GM18519 (cell line): Measurements from ENCODE around the gene AP1AR.
"Not testable (repeated sequence)": the region's sequence is repeated elsewhere in the genome, so short reads cannot be mapped to it uniquely, and the experiment has no call there.

Experiments
- ATAC-seq: cut with Tn5 transposase; IDR thresholded peaks from one replicate; pipeline ENCODE4 v1.9.1; 2021; ENCODE audit warnings: mild to moderate bottlenecking, moderate library complexity; ENCODE audit not compliant: unreplicated experiment, low FRiP score

Gene AP1AR

GRCh38 chr4:112305477-112305876, 73.9 kb downstream of the AP1AR start:
- ATAC-seq: not testable (repeated sequence)

- not testable (repeated sequence) for ATAC-seq
Observed at GRCh38 chr4:112309263-112309791, 77.7 kb downstream of the AP1AR start.

DNA sequence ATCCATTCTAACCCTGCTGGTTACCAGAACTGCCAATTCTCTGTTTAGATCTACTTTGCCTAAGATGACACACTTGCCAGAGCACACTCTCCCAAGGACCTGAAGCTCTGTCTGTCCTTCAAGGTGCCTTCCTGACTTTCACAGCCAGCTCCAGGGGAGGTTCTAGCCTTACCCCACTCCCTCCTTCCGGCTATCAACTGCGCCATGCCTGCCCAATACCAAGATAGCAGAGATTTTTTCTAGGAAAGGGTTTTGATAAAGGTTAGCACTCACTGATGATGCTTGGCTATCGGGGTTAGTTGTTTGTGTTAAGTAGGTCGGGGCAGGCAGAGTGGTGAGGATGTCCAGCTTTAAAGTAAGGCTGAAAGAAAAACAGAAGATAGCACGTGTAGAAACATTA, 79.9 kb downstream of the AP1AR start:
- ATAC-seq: no peak

- peak; percentile 95 for ATAC-seq
Observed at GRCh38 chr4:112312610-112313239, 81.1 kb downstream of the AP1AR start.

DNA sequence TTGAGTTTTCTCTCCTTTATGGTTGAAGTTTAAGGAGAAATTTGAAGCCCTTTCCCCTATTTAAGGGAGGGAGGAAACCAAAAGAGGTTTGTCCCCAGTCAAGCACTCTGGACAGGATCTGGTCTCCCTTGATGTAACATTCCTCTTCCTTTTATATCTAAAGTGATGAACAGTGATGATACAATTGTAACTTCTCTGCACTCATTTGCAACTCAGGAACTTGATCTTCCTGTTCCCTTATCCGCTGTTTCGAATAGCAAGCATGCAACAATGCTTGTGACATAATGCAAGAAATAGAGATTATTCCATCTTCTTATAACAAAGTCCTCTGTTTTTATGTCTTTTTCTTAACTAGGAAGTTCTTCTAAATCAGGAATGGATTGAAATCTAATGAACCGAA, 83.9 kb downstream of the AP1AR start:
- no peak for ATAC-seq

DNA sequence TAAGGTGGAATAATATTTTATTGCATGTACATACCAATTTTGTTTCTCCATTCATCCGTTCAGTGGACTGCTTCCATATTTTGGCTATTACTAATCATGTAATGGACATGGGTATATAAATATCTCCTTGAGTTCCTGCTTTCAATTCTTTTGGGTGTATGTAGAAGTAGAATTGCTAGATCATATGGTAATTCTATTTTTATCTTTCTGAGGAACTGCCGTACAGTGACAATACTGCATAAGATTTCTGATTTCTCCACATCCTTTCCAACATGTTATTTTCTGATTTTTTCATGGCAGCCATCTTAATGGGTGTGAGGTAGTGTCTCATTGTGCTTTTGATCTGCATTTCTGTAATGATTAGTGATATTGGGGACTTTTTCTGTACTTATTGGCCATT, 84.8 kb downstream of the AP1AR start:
- ATAC-seq: no peak

DNA sequence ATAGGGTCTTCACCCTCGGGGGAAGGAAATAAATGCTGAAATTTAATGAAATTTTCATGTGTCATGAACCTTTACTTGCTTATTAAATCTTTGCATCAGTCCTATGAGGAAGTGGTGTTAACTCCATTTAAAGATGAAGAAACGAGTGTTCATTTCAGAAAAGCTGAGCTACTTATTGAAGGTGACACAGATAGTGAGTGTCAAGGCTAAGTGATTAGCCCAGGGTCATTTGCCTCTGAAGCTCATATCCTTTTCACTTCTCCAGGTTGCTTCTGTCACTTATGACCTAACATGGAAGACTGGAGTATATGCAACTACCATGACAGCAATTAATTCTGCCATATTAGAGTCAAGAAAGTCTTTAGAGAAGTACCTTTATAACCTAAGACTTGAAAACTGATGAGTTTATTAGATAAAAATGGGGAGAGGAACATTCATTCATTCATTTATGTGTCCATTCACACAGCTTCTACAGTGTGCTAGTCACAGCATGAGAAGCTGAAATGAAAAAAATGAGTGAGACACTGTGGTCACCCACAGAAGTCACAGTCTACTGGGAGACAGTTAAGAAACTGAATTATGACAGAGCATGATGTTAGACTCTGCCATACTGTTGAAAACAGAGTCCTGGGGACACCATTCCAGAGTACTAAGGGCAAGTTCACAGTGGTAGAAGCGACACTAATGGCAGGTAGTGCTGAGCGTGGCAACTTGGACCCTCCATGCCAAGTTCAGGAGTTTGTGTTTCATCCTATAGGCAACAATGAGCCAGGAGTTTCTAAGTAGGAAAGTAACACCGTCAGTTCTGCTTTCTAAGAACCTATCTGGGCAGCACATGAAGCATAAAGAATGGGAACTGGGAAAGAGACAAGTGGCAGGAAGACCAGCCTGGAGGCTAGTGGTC, 86.9 kb downstream of the AP1AR start:
- ATAC-seq: peak; percentile 96
